GM12874 (cell line): ENCODE measurements around the gene PLEKHG4B.

Experiments used
- TF ChIP-seq, protein P1 (sequence below): IDR thresholded peaks from 2 replicates; pipeline ENCODE4 v1.5.1; 2011; ENCODE audit warnings: low read depth, mild to moderate bottlenecking, control low read depth, low read length, moderate library complexity; ENCODE audit not compliant: insufficient read depth

Gene PLEKHG4B

DNA sequence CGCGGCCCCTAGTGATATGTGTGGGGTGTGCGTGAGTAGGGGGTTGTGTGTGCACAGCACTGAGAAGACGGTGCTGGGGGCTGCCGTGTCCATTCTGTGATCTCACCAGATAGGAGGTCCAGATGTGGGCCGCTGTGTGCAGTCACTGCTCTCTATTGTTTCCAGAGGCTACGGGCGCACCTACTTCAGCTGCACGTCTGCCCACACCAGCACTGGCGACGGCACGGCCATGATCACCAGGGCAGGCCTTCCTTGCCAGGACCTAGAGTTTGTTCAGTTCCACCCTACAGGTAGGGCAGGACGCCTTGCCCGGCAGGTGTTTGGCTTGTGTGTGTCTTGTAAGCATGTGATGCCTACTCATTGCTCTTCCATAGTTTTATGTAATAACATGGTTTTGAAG lies 138.7 kb downstream of the PLEKHG4B start:
- TF ChIP-seq, protein P1, sequence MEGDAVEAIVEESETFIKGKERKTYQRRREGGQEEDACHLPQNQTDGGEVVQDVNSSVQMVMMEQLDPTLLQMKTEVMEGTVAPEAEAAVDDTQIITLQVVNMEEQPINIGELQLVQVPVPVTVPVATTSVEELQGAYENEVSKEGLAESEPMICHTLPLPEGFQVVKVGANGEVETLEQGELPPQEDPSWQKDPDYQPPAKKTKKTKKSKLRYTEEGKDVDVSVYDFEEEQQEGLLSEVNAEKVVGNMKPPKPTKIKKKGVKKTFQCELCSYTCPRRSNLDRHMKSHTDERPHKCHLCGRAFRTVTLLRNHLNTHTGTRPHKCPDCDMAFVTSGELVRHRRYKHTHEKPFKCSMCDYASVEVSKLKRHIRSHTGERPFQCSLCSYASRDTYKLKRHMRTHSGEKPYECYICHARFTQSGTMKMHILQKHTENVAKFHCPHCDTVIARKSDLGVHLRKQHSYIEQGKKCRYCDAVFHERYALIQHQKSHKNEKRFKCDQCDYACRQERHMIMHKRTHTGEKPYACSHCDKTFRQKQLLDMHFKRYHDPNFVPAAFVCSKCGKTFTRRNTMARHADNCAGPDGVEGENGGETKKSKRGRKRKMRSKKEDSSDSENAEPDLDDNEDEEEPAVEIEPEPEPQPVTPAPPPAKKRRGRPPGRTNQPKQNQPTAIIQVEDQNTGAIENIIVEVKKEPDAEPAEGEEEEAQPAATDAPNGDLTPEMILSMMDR, result no peak

DNA sequence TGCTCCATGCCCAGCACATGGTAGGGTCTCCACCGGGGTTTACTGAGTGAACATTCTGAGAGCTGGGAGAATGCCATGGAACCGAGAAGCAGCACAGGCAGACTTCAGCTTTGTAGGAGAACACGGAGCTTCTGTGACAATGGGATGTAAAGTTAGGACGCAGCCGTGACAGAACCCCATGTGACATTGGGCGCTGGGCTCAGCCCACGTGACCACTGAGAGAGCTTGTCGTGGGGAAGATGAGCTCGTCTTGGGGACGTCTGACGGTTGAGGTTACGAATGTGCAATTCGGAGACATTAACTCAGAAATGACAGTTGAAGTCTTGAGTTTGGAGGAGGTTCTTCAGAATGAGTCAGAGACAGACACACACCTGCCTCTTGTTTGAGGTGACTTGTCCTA lies 139.7 kb downstream of the PLEKHG4B start:
- TF ChIP-seq, protein P1, result no peak

DNA sequence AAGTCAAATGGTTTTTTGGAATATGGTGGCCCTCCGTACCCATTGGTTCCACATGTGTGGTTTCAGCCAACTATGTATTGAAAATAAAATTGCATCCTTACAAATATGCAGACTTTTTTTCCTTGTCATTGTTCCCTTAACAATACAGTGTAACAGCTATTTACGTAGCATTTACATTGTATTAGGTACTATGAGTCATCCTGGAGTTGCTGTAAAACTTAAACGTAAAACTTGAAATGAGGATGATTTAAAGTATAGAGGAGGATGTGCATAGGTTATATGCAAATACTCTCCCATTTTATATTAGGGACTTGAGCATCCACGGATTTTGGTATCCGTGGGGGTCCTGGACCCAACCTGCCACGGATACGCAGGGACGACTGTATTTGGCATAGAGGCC lies 142.5 kb downstream of the PLEKHG4B start:
- TF ChIP-seq, protein P1, result no peak
